Adrenal gland (tissue), 12 donors: ENCODE results near the gene AGPAT4. TPM values are rescaled to one million over a fixed set of nuclear protein-coding genes. Genes with fewer than 3 reads are reported as not detected.

ENCODE experiments used
- DNase-seq, 7 donors: peaks; one replicate each; pipeline ENCODE4 v3.0.0-alpha.2; 2019 to 2020
- H3K27ac ChIP-seq, 5 donors: fragments of 200-600 bp; sonication (generic) in 4 of 5; 1 replicate in 3 of 5; 2 replicates in 2 of 5; pipeline versions ENCODE4 v1.5.1 to v1.8.0; 2016 to 2020; ENCODE audit warnings: mild to moderate bottlenecking in 1 of 5
- H3K27me3 ChIP-seq: fragments of 200-600 bp; 2 replicates; pipeline ENCODE4 v1.8.0; 2021
- H3K36me3 ChIP-seq, 2 donors: fragments of 200-600 bp; replicated peaks in 1 of 2; 1 replicate in 1 of 2; 2 replicates in 1 of 2; pipeline versions ENCODE4 v1.5.1 to v1.8.0; 2018 to 2022
- H3K4me1 ChIP-seq, 2 donors: fragments of 200-600 bp; replicated peaks in 1 of 2; 1 replicate in 1 of 2; 2 replicates in 1 of 2; pipeline versions ENCODE4 v1.5.1 to v1.8.0; 2018 to 2021
- H3K4me3 ChIP-seq, 4 donors: fragments of 200-600 bp; sonication (generic) in 3 of 4; one replicate each; pipeline ENCODE4 v1.5.1; 2016 to 2018
- H3K9me3 ChIP-seq, 3 donors: fragments of 200-600 bp; sonication (generic) in 1 of 3; replicated peaks in 1 of 3; 1 replicate in 2 of 3; 2 replicates in 1 of 3; pipeline versions ENCODE4 v1.5.1 to v1.8.0; 2016 to 2021
- POLR2A ChIP-seq, 2 donors: fragments of 450-650 bp; IDR thresholded peaks; one replicate each; pipeline ENCODE4 v1.6.1; 2017; ENCODE audit warnings: antibody characterized with exemption in 2 of 2, mild to moderate bottlenecking in 2 of 2, moderate library complexity in 1 of 2
- WGBS, 4 donors: extraction: QIAGEN DNeasy Blood & Tissue Kit in 2 of 4; methylation state at CpG; one replicate each; pipeline versions ENCODE4 v1.1.5 to v1.1.7; 2013 to 2017; 5-methylcytosine and 5-hydroxymethylcytosine counted together
- intact Hi-C, 2 donors: fragments of 100-400 bp; cut with DNase I; formaldehyde crosslinking; loops; one replicate each; pipeline versions ENCODE4 v1.14.1 to v1.15.0; 2022 to 2023
- polyA plus RNA-seq, 3 donors: library from polyadenylated mRNA; stranded (reverse); fragments of 200-250 nt in 2 of 3; fragments of 350-450 nt in 1 of 3; fragmentation: Illumina TruSeq in 1 of 3; extraction: RNeasy Lipid Tissue Mini Kit (QIAGEN cat#74804) in 1 of 3; gene quantifications; one replicate each; pipeline ENCODE4 v1.2.3, GENCODE V29; 2013 to 2014
- total RNA-seq, 9 donors: library from RNA; depleted of rRNA in 4 of 9; stranded (reverse); fragments of >200 nt in 4 of 9; fragments of 120-200 nt in 1 of 9; fragmentation: NEBNext Ultra II Directional in 1 of 9; extraction: Animal tissue kit (Norgen Biotek cat#: 25700) in 1 of 9; gene quantifications; one replicate each; pipeline versions ENCODE4 v1.1.0 to v1.2.4, GENCODE V29; 2013 to 2023
- TF ChIP-seq, protein P1 (sequence below), 6 experiments: fragments of 450-650 bp in 4 of 6; fragments of 200-600 bp in 2 of 6; sonication (generic) in 1 of 6; IDR thresholded peaks; 1 replicate in 5 of 6; 2 replicates in 1 of 6; pipeline versions ENCODE4 v1.5.1 to v1.8.0; 2016 to 2021; ENCODE audit warnings: antibody characterized with exemption in 6 of 6, mild to moderate bottlenecking in 2 of 6, moderate library complexity in 1 of 6
- donor health status: healthy with polysubstance abuse.
- donor health status: Bipolar disorder and iron deficiency.
- donor health status: DM: yes; HTN: yes; CAD: no.
- donor health status: DM: no; HTN: no; CAD: no.
- donor health status: DM: no; HTN: no; CAD: no.
- donor health status: DM: yes; HTN: yes; CAD: no.

Gene AGPAT4
- total and polyA plus RNA-seq, 12 donors = 2.2 to 13.1 (median 3.7) TPM

DNA sequence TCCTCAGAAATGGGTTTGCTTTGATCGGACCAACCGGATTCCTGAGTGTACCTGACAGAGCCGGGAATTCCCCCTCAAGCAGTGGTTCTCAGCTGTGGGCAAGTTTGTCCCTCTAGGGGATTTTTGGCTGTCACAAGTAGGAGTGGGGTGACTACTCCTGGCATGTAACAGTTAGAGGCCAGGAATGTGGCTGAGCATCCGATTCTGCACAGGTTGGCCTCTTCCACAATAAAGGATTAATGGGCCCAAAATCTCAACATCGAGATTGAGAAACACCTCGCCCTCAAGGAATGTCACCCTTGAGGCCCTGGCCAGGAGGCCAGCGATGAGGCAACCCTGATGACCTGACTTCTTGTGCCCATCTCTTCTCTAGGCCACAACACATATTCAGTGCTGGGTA, 7.9 kb downstream of the AGPAT4 start:
- 88 to 93% (median 90%) methylated on average over 6 to 7 of the region's 7 CpGs for WGBS, 4 donors
- no peak for DNase-seq
- Histone ChIP-seq H3K27ac (no peak overlapping the region), H3K27me3 (no peaks in the 10 kb centered on the region), H3K4me1 (no peaks in the 10 kb centered on the region), H3K36me3 (no peaks in the 10 kb centered on the region), H3K4me3 (no peak overlapping the region), H3K9me3 (no peaks in the 10 kb centered on the region)
- no peak for TF ChIP-seq POLR2A (IDR thresholded peaks at IDR 0.05)
- TF ChIP-seq, protein P1, sequence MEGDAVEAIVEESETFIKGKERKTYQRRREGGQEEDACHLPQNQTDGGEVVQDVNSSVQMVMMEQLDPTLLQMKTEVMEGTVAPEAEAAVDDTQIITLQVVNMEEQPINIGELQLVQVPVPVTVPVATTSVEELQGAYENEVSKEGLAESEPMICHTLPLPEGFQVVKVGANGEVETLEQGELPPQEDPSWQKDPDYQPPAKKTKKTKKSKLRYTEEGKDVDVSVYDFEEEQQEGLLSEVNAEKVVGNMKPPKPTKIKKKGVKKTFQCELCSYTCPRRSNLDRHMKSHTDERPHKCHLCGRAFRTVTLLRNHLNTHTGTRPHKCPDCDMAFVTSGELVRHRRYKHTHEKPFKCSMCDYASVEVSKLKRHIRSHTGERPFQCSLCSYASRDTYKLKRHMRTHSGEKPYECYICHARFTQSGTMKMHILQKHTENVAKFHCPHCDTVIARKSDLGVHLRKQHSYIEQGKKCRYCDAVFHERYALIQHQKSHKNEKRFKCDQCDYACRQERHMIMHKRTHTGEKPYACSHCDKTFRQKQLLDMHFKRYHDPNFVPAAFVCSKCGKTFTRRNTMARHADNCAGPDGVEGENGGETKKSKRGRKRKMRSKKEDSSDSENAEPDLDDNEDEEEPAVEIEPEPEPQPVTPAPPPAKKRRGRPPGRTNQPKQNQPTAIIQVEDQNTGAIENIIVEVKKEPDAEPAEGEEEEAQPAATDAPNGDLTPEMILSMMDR (IDR thresholded peaks at IDR 0.05) = no peak
- intact Hi-C loops = no loop called here

DNA sequence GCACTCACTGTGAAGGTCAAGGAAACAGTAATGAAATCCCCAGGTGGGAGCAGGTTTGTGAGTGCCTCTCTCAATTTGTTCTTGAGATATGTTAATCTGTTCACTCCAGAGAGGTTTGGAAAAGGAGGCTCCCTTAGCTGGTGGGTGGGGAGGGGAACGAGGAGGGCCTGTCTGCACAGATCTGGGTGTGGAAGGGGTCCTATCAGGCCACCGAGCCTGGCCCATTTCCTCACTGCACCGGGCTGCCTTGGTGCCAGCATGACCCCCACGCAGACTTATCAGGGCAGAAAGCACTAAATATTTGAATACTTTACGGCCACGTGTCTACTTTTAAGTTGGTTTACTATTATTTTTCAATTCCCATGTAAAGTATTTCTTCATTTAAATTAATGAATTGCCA, 8.3 kb downstream of the AGPAT4 start:
- Histone ChIP-seq H3K36me3 (no peaks in the 10 kb centered on the region), H3K4me3 (no peak overlapping the region), H3K4me1 (no peaks in the 10 kb centered on the region), H3K27me3 (no peaks in the 10 kb centered on the region), H3K27ac (no peak overlapping the region), H3K9me3 (no peaks in the 10 kb centered on the region)
- intact Hi-C loops = no loop called here
- TF ChIP-seq, protein P1 (IDR thresholded peaks at IDR 0.05) = no peak
- no peak for TF ChIP-seq POLR2A (IDR thresholded peaks at IDR 0.05)
- 91 to 95% (median 93%) methylated on average over 6 of the region's 6 CpGs for WGBS, 4 donors
- DNase-seq = no peak

DNA sequence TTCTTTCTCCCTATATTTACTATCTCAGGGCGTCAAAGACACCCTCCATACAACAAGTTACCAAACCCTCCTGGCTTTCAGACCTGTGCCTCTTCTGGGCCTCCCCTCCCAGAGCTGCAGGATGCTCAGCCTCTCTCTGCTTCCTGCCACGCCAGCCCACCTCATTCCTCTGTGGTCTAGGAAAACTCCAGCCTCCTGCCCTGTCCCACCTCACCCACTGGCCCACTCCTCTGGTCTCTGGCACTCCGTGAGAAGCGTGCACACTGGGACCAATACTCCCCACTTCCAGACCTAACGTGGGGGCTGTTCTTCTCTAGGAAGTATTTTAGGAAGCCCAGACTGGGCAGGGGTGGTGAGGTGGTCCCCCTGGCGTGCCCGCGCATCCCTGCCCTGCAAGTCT, 9.7 kb downstream of the AGPAT4 start:
- TF ChIP-seq, protein P1 (IDR thresholded peaks at IDR 0.05) = no peak
- no peak for TF ChIP-seq POLR2A (IDR thresholded peaks at IDR 0.05)
- no peaks in the 10 kb centered on the region for H3K27me3 ChIP-seq
- H3K36me3 ChIP-seq = no peaks in the 10 kb centered on the region
- H3K27ac ChIP-seq = no peak overlapping the region
- no peak overlapping the region for H3K4me3 ChIP-seq
- no peaks in the 10 kb centered on the region for H3K4me1 ChIP-seq
- no peaks in the 10 kb centered on the region for H3K9me3 ChIP-seq
- intact Hi-C loops = no loop called here
- 85 to 97% (median 90%) methylated on average over 6 to 8 of the region's 8 CpGs for WGBS, 4 donors
- no peak for DNase-seq

DNA sequence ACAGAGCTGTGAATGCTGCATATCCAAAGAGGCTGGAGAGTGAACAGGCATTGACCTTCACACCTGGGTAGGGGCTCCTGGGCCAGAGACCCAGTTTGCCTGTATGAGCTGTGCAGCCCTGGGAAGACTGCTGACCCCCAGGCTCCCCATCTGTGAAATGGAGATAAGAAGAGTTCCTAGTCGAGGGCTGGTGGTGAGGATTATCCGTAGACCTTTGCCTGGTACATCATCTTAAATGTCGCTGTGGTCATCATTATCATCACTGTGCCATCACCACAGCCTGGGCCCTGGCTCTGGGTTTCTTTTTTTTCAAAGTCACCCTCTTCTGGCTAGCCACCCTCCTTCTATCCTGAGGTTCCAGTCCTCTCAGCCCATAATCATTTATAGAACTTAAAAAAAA, 12.0 kb downstream of the AGPAT4 start:
- H3K4me3 ChIP-seq = no peak overlapping the region
- no peaks in the 10 kb centered on the region for H3K36me3 ChIP-seq
- DNase-seq = no peak
- H3K27ac ChIP-seq = no peak overlapping the region
- H3K27me3 ChIP-seq = no peaks in the 10 kb centered on the region
- no peaks in the 10 kb centered on the region for H3K4me1 ChIP-seq
- 93 to 97% (median 96%) methylated on average over 3 of the region's 3 CpGs for whole genome bisulfite sequencing, 4 donors
- no peaks in the 10 kb centered on the region for H3K9me3 ChIP-seq
- no peak for TF ChIP-seq POLR2A (IDR thresholded peaks at IDR 0.05)
- TF ChIP-seq, protein P1 (IDR thresholded peaks at IDR 0.05) = no peak
- intact Hi-C loops = no loop called here
